HCT116 (cell line): ENCODE measurements around the gene MYZAP. TPM values are rescaled to one million over a fixed set of nuclear protein-coding genes. Genes with fewer than 3 reads are reported as not detected.

Source experiments
- ATAC-seq: fragments of 200-7000 bp; cut with Tn5 transposase; 2 replicates; pipeline ENCODE4 v1.9.1; 2020; ENCODE audit warnings: mild to moderate bottlenecking, moderate library complexity
- BruUV-seq: library from RNA; stranded (reverse); fragments of 400-500 nt; replicated peaks from 2 replicates; lab custom pipeline; 2021; lab: Mats Ljungman, UMichigan
- CTCF ChIA-PET: fragments of 300-600 bp; sonication (Branson Sonifier 250); formaldehyde crosslinking; loops from one replicate; lab custom pipeline; 2021; ENCODE audit warnings: antibody characterized with exemption; lab: Charles Lee
- POLR2A ChIA-PET: fragments of 300-600, 350-600 bp; sonication (Branson Sonifier 250); formaldehyde crosslinking; loops from one replicate; lab custom pipeline; 2021; ENCODE audit warnings: antibody characterized with exemption; lab: Charles Lee
- RAD21 ChIA-PET, 2 experiments: fragments of 300-600 bp; sonication (Branson Sonifier 250); formaldehyde crosslinking; loops; one replicate each; lab custom pipeline; 2023; ENCODE audit warnings: low total read pairs in 2 of 2; ENCODE audit not compliant: uncharacterized antibody in 2 of 2, unreplicated experiment in 2 of 2, low non-redundant PET in 1 of 2; lab: Charles Lee
- DNase-seq: peaks from one replicate; pipeline ENCODE4 v3.0.0-alpha.2; 2010; ENCODE audit warnings: low read depth, low spot score
- H2AFZ ChIP-seq: fragments of 200-600 bp; shearing (Covaris generic), sonication (generic); 2 replicates; pipeline ENCODE4 v1.6.1; 2017; ENCODE audit warnings: low read depth, mixed run types, mixed read lengths, antibody characterized with exemption, low read length; ENCODE audit not compliant: poor library complexity, severe bottlenecking
- H3K27ac ChIP-seq: 2 replicates; pipeline ENCODE4 v1.5.1; 2012; ENCODE audit warnings: low read depth, low read length
- H3K27me3 ChIP-seq: fragments of 200-600 bp; sonication (generic); 2 replicates; pipeline ENCODE4 v1.6.1; 2016; ENCODE audit warnings: mixed run types, low read length, mixed read lengths; ENCODE audit not compliant: insufficient read depth
- H3K36me3 ChIP-seq, 2 experiments: fragments of 200-500 bp in 1 of 2; fragments of 200-600 bp in 1 of 2; sonication (Bioruptor generic) in 1 of 2; sonication (generic) in 1 of 2; 2 replicates each; pipeline versions ENCODE4 v1.5.1 to v1.6.1; 2014 to 2016; ENCODE audit warnings: low read length in 2 of 2, inconsistent platforms in 1 of 2, mixed read lengths in 1 of 2, mixed run types in 1 of 2; ENCODE audit not compliant: insufficient read depth in 2 of 2, control insufficient read depth in 1 of 2
- H3K4me1 ChIP-seq, 2 experiments: fragments of 200-600 bp in 1 of 2; sonication (generic) in 1 of 2; 2 replicates each; pipeline versions ENCODE4 v1.5.1 to v1.6.1; 2012 to 2017; ENCODE audit warnings: low read length in 2 of 2, inconsistent platforms in 1 of 2, mild to moderate bottlenecking in 1 of 2, mixed read lengths in 1 of 2, mixed run types in 1 of 2, moderate library complexity in 1 of 2; ENCODE audit not compliant: insufficient read depth in 2 of 2, control insufficient read depth in 1 of 2
- H3K4me2 ChIP-seq: fragments of 200-600 bp; sonication (generic); 2 replicates; pipeline ENCODE4 v1.6.1; 2017; ENCODE audit warnings: mixed run types, low read length, mixed read lengths
- H3K4me3 ChIP-seq, 2 experiments: fragments of 200-600 bp in 1 of 2; sonication (generic) in 1 of 2; replicated peaks in 1 of 2; 2 replicates each; pipeline ENCODE4 v1.5.1; 2011 to 2016; ENCODE audit warnings: low read length in 2 of 2, control low read depth in 1 of 2, low read depth in 1 of 2, mild to moderate bottlenecking in 1 of 2, mixed read lengths in 1 of 2, mixed run types in 1 of 2
- H3K79me2 ChIP-seq: fragments of 200-600 bp; sonication (generic); 2 replicates; pipeline ENCODE4 v1.6.1; 2017; ENCODE audit warnings: mild to moderate bottlenecking, mixed run types, low read length, moderate library complexity, mixed read lengths; ENCODE audit not compliant: insufficient read depth
- H3K9ac ChIP-seq: fragments of 200-600 bp; sonication (generic); 2 replicates; pipeline ENCODE4 v1.6.1; 2016; ENCODE audit warnings: low read length, mixed read lengths
- H3K9me2 ChIP-seq: fragments of 200-600 bp; sonication (generic), shearing (Covaris generic); 2 replicates; pipeline ENCODE4 v1.6.1; 2017; ENCODE audit warnings: mixed run types, mild to moderate bottlenecking, moderate library complexity; ENCODE audit not compliant: insufficient read depth
- H3K9me3 ChIP-seq, 2 experiments: fragments of 200-500 bp in 1 of 2; fragments of 200-600 bp in 1 of 2; sonication (Bioruptor generic) in 1 of 2; sonication (generic) in 1 of 2; 2 replicates each; pipeline ENCODE4 v1.6.1; 2014 to 2017; ENCODE audit warnings: low read length in 2 of 2, mixed read lengths in 2 of 2, inconsistent platforms in 1 of 2, low read depth in 1 of 2, mild to moderate bottlenecking in 1 of 2, mixed run types in 1 of 2, moderate library complexity in 1 of 2; ENCODE audit not compliant: control insufficient read depth in 1 of 2, insufficient read depth in 1 of 2
- H4K20me1 ChIP-seq: fragments of 200-600 bp; sonication (generic), shearing (Covaris generic); 2 replicates; pipeline ENCODE4 v1.6.1; 2017; ENCODE audit warnings: mixed run types, mild to moderate bottlenecking, moderate library complexity; ENCODE audit not compliant: insufficient read depth
- ATF3 ChIP-seq: IDR thresholded peaks from 2 replicates; pipeline ENCODE4 v1.6.1; 2012
- CBX3 ChIP-seq: IDR thresholded peaks from 2 replicates; pipeline ENCODE4 v1.6.1; 2012; ENCODE audit warnings: low read depth
- CEBPB ChIP-seq: IDR thresholded peaks from 2 replicates; pipeline ENCODE4 v1.6.1; 2012; ENCODE audit warnings: low read depth
- ELF1 ChIP-seq: IDR thresholded peaks from 2 replicates; pipeline ENCODE4 v1.6.1; 2012; ENCODE audit warnings: low read depth, borderline replicate concordance
- EZH2 ChIP-seq: fragments of 200-600 bp; sonication (generic); IDR thresholded peaks from 2 replicates; pipeline ENCODE4 v1.6.1; 2017; ENCODE audit warnings: antibody characterized with exemption, mixed run types
- EZH2phosphoT487 ChIP-seq: fragments of 200-600 bp; IDR thresholded peaks from 2 replicates; pipeline ENCODE4 v1.6.1; 2018; ENCODE audit warnings: antibody characterized with exemption, borderline replicate concordance
- MAX ChIP-seq: IDR thresholded peaks from 2 replicates; pipeline ENCODE4 v1.6.1; 2012
- POLR2A ChIP-seq: IDR thresholded peaks from 2 replicates; pipeline ENCODE4 v1.7.0; 2011; ENCODE audit warnings: borderline replicate concordance; ENCODE audit not compliant: insufficient read depth, insufficient read length; ENCODE audit errors: extremely low read depth
- POLR2AphosphoS5 ChIP-seq: IDR thresholded peaks from 2 replicates; pipeline ENCODE4 v1.6.1; 2011; ENCODE audit warnings: mild to moderate bottlenecking, low read depth, low read length, moderate library complexity
- RAD21 ChIP-seq: IDR thresholded peaks from 2 replicates; pipeline ENCODE4 v1.6.1; 2012; ENCODE audit warnings: low read depth, mild to moderate bottlenecking
- SP1 ChIP-seq: IDR thresholded peaks from 2 replicates; pipeline ENCODE4 v1.6.1; 2012; ENCODE audit warnings: low read depth
- TCF7L2 ChIP-seq: IDR thresholded peaks from 2 replicates; pipeline ENCODE4 v1.7.0; 2011; ENCODE audit warnings: borderline replicate concordance, inconsistent platforms; ENCODE audit not compliant: insufficient read depth, insufficient read length; ENCODE audit errors: extremely low read depth
- YY1 ChIP-seq: IDR thresholded peaks from 2 replicates; pipeline ENCODE4 v1.6.1; 2011; ENCODE audit warnings: low read length, low read depth, moderate library complexity, mild to moderate bottlenecking; ENCODE audit not compliant: insufficient replicate concordance; ENCODE audit errors: extremely low read depth
- ZBTB33 ChIP-seq: IDR thresholded peaks from 2 replicates; pipeline ENCODE4 v1.6.1; 2011; ENCODE audit warnings: mild to moderate bottlenecking, low read length, moderate library complexity; ENCODE audit not compliant: insufficient replicate concordance; ENCODE audit errors: extremely low read depth
- ZFX ChIP-seq: fragments of 450-650 bp; IDR thresholded peaks from 2 replicates; pipeline ENCODE4 v1.6.1; 2017
- intact Hi-C: fragments of 100-400 bp; cut with micrococcal nuclease; formaldehyde crosslinking; loops from 2 replicates; pipeline ENCODE4 v1.10.0; 2022
- total RNA-seq: library from RNA; stranded (reverse); gene quantifications from one replicate; pipeline ENCODE4 v1.2.1, GENCODE V29; 2021; ENCODE audit not compliant: unreplicated experiment

The MYZAP gene
- total RNA-seq, 1 experiment from 2014 or later = 5.8 TPM

- Histone ChIP-seq H3K79me2 (no peaks in the 10 kb centered on the region), H3K9me3 (no peaks in the 10 kb centered on the region), H4K20me1 (no peaks in the 10 kb centered on the region), H3K4me3 (no peak overlapping the region), H3K9ac (no peak overlapping the region), H3K9me2 (no peaks in the 10 kb centered on the region), H3K27me3 (no peaks in the 10 kb centered on the region), H3K4me2 (no peak overlapping the region), H2AFZ (no peak overlapping the region), H3K4me1 (peaks cover 2 to 20% of the 10 kb centered on the region in 2 experiments; a peak in 3 of 4 replicates), H3K27ac (no peak overlapping the region), H3K36me3 (no peaks in the 10 kb centered on the region)
- intact Hi-C loops = no loop called here
- DNase-seq = no peak
- ChIA-PET POLR2A (no interaction called here), CTCF (no interaction called here), RAD21 (no interaction called here)
- no peak for TF ChIP-seq SP1
- BruUV-seq = no TSS peak
- ATAC-seq = no peak
Measured at GRCh38 chr15:57600197-57600596, 8.5 kb downstream of the MYZAP start.

- CTCF ChIA-PET = no interaction called here
- DNase-seq = no peak
Measured at GRCh38 chr15:57604507-57604906, 12.8 kb downstream of the MYZAP start.

More at GRCh38 chr15:57604507-57604906, 12.8 kb downstream of the MYZAP start:
- no peak overlapping the region for H3K27ac ChIP-seq
- TF ChIP-seq CEBPB (no peak), ELF1 (no peak), EZH2phosphoT487 (no peak), RAD21 (no peak), MAX (no peak), POLR2AphosphoS5 (no peak), YY1 (no peak), SP1 (no peak), EZH2 (no peak), ZFX (no peak), ZBTB33 (no peak), CBX3 (no peak), POLR2A (no peak), TCF7L2 (no peak), ATF3 (no peak)
- H3K36me3 ChIP-seq = no peaks in the 10 kb centered on the region
- no TSS peak for BruUV-seq
- ChIA-PET RAD21 (no interaction called here), POLR2A (no interaction called here)
- H3K9me3 ChIP-seq = no peaks in the 10 kb centered on the region
- H4K20me1 ChIP-seq = no peaks in the 10 kb centered on the region
- no peaks in the 10 kb centered on the region for H3K27me3 ChIP-seq
- peaks cover 17 to 36% of the 10 kb centered on the region in 2 experiments for H3K4me1 ChIP-seq
- intact Hi-C loops = no loop called here
- H3K4me3 ChIP-seq = no peak overlapping the region
- ATAC-seq = no peak
- no peaks in the 10 kb centered on the region for H3K9me2 ChIP-seq
- no peak overlapping the region for H2AFZ ChIP-seq
- no peak overlapping the region for H3K4me2 ChIP-seq
- H3K9ac ChIP-seq = no peak overlapping the region
- no peaks in the 10 kb centered on the region for H3K79me2 ChIP-seq
